ENCODE measurements around the gene NPM3.

- no peak for TF ChIP-seq POLR2A (IDR thresholded peaks at IDR 0.05)
- no peak for TF ChIP-seq CTCF (IDR thresholded peaks at IDR 0.05)
These were observed 46.5 kb upstream of the NPM3 start for GRCh38 chr10:101829561-101830315.
